GM23248 (cell line): ENCODE measurements around the gene IL3RA. TPM values are rescaled to one million over a fixed set of nuclear protein-coding genes. Genes with fewer than 3 reads are reported as not detected.
"Not testable (repeated sequence)": the region's sequence is repeated elsewhere in the genome, so short reads cannot be mapped to it uniquely, and the experiment has no call there.

ENCODE experiments used
- DNase-seq: peaks from one replicate; pipeline ENCODE4 v3.0.0-alpha.2; 2015
- H2AFZ ChIP-seq: fragments of 200-600 bp; sonication (generic); 2 replicates; pipeline ENCODE4 v1.6.1; 2016; ENCODE audit warnings: antibody characterized with exemption
- H3F3A ChIP-seq: fragments of 200-600 bp; sonication (generic); 2 replicates; pipeline ENCODE4 v1.6.1; 2016; ENCODE audit warnings: mild to moderate bottlenecking, antibody characterized with exemption, mixed run types; ENCODE audit not compliant: insufficient read depth
- H3K27ac ChIP-seq: fragments of 200-600 bp; sonication (generic); 2 replicates; pipeline ENCODE4 v1.5.1; 2016; ENCODE audit warnings: mild to moderate bottlenecking
- H3K27me3 ChIP-seq: fragments of 200-600 bp; sonication (generic); replicated peaks from 2 replicates; pipeline ENCODE4 v1.6.1; 2016; ENCODE audit warnings: mild to moderate bottlenecking; ENCODE audit not compliant: insufficient read depth
- H3K36me3 ChIP-seq: fragments of 200-600 bp; sonication (generic); 2 replicates; pipeline ENCODE4 v1.6.1; 2016; ENCODE audit warnings: low read depth, mild to moderate bottlenecking
- H3K4me1 ChIP-seq: fragments of 200-600 bp; sonication (generic); 2 replicates; pipeline ENCODE4 v1.6.1; 2016; ENCODE audit warnings: mild to moderate bottlenecking; ENCODE audit not compliant: insufficient read depth
- H3K4me2 ChIP-seq: fragments of 200-600 bp; sonication (generic); one replicate; pipeline ENCODE4 v1.6.1; 2016; ENCODE audit warnings: mild to moderate bottlenecking; ENCODE audit not compliant: unreplicated experiment
- H3K4me3 ChIP-seq: fragments of 200-600 bp; sonication (generic); 2 replicates; pipeline ENCODE4 v1.5.1; 2016; ENCODE audit warnings: mild to moderate bottlenecking
- H3K79me2 ChIP-seq: fragments of 200-600 bp; sonication (generic); 2 replicates; pipeline ENCODE4 v1.6.1; 2016; ENCODE audit warnings: mild to moderate bottlenecking; ENCODE audit not compliant: insufficient read depth
- H3K9ac ChIP-seq: fragments of 200-600 bp; sonication (generic); 2 replicates; pipeline ENCODE4 v1.6.1; 2016; ENCODE audit warnings: mild to moderate bottlenecking
- H3K9me2 ChIP-seq: fragments of 200-600 bp; sonication (generic); 2 replicates; pipeline ENCODE4 v1.6.1; 2016; ENCODE audit warnings: mixed run types, mild to moderate bottlenecking, moderate library complexity; ENCODE audit not compliant: insufficient read depth
- H3K9me3 ChIP-seq: fragments of 200-600 bp; sonication (generic); one replicate; pipeline ENCODE4 v1.6.1; 2017; ENCODE audit warnings: low read depth
- H4K20me1 ChIP-seq: fragments of 200-600 bp; sonication (generic); 2 replicates; pipeline ENCODE4 v1.6.0; 2016; ENCODE audit not compliant: insufficient read depth
- EZH2 ChIP-seq: fragments of 200-600 bp; sonication (generic); IDR thresholded peaks from 2 replicates; pipeline ENCODE4 v1.6.1; 2018; ENCODE audit warnings: antibody characterized with exemption, mild to moderate bottlenecking; ENCODE audit not compliant: insufficient read depth, poor library complexity, severe bottlenecking
- EZH2phosphoT487 ChIP-seq: fragments of 200-600 bp; sonication (generic); IDR thresholded peaks from 2 replicates; pipeline ENCODE4 v1.6.1; 2018; ENCODE audit warnings: antibody characterized with exemption, moderate library complexity, mild to moderate bottlenecking, low read depth; ENCODE audit not compliant: insufficient read depth
- WGBS, 2 experiments: methylation state at CpG; one replicate each; pipeline ENCODE4 v1.1.6; 2015 to 2017; ENCODE audit warnings: low lambda C conversion rate in 2 of 2, low coverage in 1 of 2; ENCODE audit errors: missing lambda C conversion rate in 2 of 2; 5-methylcytosine and 5-hydroxymethylcytosine counted together
- in situ Hi-C: fragments of 300-500 bp; cut with MboI; formaldehyde crosslinking; loops from 2 replicates; pipeline ENCODE4 v1.15.0; 2020
- polyA plus RNA-seq: library from polyadenylated mRNA; unstranded; fragments of >200 nt; fragmentation: Nextera tagmentation; extraction: Ambion mirVana; gene quantifications from 2 replicates; pipeline ENCODE4 v1.2.1, GENCODE V29; 2016
- total RNA-seq: library from RNA; depleted of rRNA; stranded (reverse); fragments of >200 nt; shearing (Covaris generic); gene quantifications from 2 replicates; pipeline ENCODE4 v1.2.3, GENCODE V29; 2014

The IL3RA gene
- total and polyA plus RNA-seq, 2 experiments from 2014 or later: 0.30 TPM; not detected in 1

DNA sequence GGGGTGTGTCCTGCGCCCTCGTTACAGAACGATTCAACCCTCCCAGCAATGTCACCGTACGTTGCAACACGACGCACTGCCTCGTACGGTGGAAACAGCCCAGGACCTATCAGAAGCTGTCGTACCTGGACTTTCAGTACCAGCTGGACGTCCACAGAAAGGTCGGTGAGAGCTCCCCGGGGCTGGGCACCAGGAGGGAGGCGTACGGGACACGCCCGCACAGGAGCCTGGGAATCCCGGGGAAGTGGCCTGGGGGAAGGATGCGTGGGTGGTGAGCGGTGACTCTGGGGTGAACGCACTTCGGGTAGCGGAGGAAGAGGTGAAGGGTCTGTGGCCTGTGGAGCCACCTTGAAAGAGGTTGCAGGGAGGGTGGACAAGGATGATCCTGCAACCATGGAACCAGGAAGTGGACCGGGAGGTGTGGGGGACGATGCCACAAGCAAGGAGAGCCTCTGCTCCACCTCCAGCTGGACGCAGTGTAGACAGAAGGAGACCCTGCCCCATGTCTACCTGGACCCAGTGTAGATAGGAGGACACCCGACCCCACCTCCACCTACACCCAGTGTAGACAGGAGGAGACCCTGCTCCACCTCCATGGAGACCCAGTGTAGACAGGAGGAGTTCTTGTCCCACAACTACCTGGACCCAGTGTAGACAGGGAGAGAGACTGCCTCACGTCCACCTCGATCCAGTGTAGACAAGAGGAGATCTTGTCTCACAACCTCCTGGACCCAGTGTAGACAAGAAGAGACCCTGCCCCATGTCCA is 42.1 kb upstream of the IL3RA start:
- no peaks in the 10 kb centered on the region for H3K9me3 ChIP-seq
- no peak overlapping the region for H2AFZ ChIP-seq
- TF ChIP-seq EZH2 (no peak), EZH2phosphoT487 (no peak)
- 84 to 88% methylated on average over 27 to 29 of the region's 29 CpGs for WGBS, 2 experiments
- H3K79me2 ChIP-seq: no peaks in the 10 kb centered on the region
- H3K4me1 ChIP-seq: no peaks in the 10 kb centered on the region
- no peak for DNase-seq
- H4K20me1 ChIP-seq: no peaks in the 10 kb centered on the region
- no peak overlapping the region for H3K4me3 ChIP-seq
- H3K9ac ChIP-seq: no peak overlapping the region
- no peaks in the 10 kb centered on the region for H3K27me3 ChIP-seq
- H3K36me3 ChIP-seq: no peaks in the 10 kb centered on the region
- no peaks in the 10 kb centered on the region for H3K9me2 ChIP-seq
- peaks cover 7% of the 10 kb centered on the region; the same call in 1 of the 2 replicates for H3F3A ChIP-seq
- in situ Hi-C loops: no loop called here
- H3K27ac ChIP-seq: no peak overlapping the region
- H3K4me2 ChIP-seq: no peak overlapping the region

DNA sequence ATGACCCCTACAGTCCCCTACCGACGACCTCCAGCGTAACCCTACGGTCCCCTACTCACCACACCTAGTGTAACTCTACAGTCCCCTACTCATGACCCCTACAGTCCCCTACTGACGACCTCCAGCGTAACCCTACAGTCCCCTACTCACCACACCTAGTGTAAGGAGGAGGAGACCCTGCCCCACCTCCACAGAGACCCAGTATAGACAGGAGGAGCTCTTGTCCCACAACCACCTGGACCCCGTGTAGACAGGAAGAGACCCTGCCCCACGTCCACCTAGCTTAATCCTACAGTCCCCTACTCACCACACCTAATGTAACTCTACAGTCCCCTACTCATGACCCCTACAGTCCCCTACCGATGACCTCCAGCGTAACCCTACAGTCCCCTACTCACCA is 41.0 kb upstream of the IL3RA start:
- in situ Hi-C loops: no loop called here
- Histone ChIP-seq H3K4me3 (no peak overlapping the region), H3K9me2 (no peaks in the 10 kb centered on the region), H3K79me2 (no peaks in the 10 kb centered on the region), H3K9ac (no peak overlapping the region), H3K27me3 (no peaks in the 10 kb centered on the region), H3K4me1 (no peaks in the 10 kb centered on the region), H4K20me1 (no peaks in the 10 kb centered on the region), H3K4me2 (no peak overlapping the region), H3F3A (no peaks in the 10 kb centered on the region), H3K36me3 (no peaks in the 10 kb centered on the region), H3K27ac (no peak overlapping the region), H2AFZ (no peak overlapping the region), H3K9me3 (no peaks in the 10 kb centered on the region)
- TF ChIP-seq EZH2phosphoT487 (no peak), EZH2 (no peak)
- DNase-seq: no peak
- WGBS, 2 experiments: 82 to 83% methylated on average over 10 of the region's 10 CpGs

- H3K4me2 ChIP-seq, H4K20me1 ChIP-seq, H3F3A ChIP-seq, H3K79me2 ChIP-seq, H3K27ac ChIP-seq, H3K4me3 ChIP-seq, H3K36me3 ChIP-seq, H2AFZ ChIP-seq, DNase-seq, H3K4me1 ChIP-seq, in situ Hi-C loops, H3K9me2 ChIP-seq, H3K9ac ChIP-seq, H3K27me3 ChIP-seq, H3K9me3 ChIP-seq: not testable (repeated sequence)
- WGBS, 2 experiments: 69 to 88% methylated on average over 3 to 7 of the region's 8 CpGs
Observed at GRCh38 chrX:1297591-1297990, 39.0 kb upstream of the IL3RA start.

DNA sequence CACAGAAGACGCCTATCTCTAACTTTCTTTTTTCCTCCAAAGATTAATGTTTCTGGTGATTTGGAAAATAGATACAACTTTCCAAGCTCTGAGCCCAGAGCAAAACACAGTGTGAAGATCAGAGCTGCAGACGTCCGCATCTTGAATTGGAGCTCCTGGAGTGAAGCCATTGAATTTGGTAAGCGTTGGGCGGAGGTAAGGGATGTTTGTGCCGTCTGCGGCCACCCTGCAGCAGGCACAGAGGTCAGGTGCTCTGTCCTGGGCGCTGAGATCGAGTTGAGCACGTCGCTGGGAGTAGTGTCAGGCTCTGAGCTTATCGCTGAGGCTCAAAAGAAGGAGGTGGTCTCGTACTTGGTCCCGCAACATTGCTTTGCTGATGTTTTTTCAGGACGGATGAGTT is 36.1 kb upstream of the IL3RA start:
- H3K9me3 ChIP-seq: no peaks in the 10 kb centered on the region
- no peak overlapping the region for H3K4me2 ChIP-seq
- H3F3A ChIP-seq: no peaks in the 10 kb centered on the region
- 30 to 35% methylated on average over 15 of the region's 15 CpGs for WGBS, 2 experiments
- H3K27me3 ChIP-seq: no peaks in the 10 kb centered on the region
- no peaks in the 10 kb centered on the region for H3K79me2 ChIP-seq
- H3K27ac ChIP-seq: no peak overlapping the region
- in situ Hi-C loops: no loop called here
- no peak for DNase-seq
- H2AFZ ChIP-seq: no peak overlapping the region
- H3K4me3 ChIP-seq: no peak overlapping the region
- no peaks in the 10 kb centered on the region for H3K36me3 ChIP-seq
- H3K9me2 ChIP-seq: no peaks in the 10 kb centered on the region
- TF ChIP-seq EZH2 (no peak), EZH2phosphoT487 (no peak)
- no peak overlapping the region for H3K9ac ChIP-seq
- H3K4me1 ChIP-seq: no peaks in the 10 kb centered on the region
- H4K20me1 ChIP-seq: no peaks in the 10 kb centered on the region

DNA sequence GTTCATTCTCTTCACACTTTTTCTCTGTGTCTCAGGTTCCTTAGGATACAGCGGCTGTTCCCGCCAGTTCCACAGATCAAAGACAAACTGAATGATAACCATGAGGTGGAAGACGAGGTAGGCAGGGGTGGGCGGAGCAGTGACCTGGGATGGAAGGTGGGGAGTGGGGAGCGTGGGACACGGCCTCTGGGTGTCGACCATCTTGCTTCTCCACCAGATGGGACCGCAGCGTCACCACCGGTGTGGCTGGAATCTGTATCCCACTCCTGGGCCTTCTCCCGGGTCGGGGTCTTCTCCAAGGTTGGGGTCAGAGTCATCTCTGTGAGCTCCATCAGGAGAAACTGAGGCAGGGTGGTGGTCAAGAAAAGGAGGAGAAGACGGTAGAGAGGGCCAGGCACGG is 31.2 kb upstream of the IL3RA start:
- Histone ChIP-seq H3K4me1 (no peaks in the 10 kb centered on the region), H3F3A (no peaks in the 10 kb centered on the region), H3K4me2 (no peak overlapping the region), H3K9me2 (no peaks in the 10 kb centered on the region), H3K9ac (no peak overlapping the region), H2AFZ (no peak overlapping the region), H3K9me3 (no peaks in the 10 kb centered on the region), H3K4me3 (no peak overlapping the region), H3K27me3 (no peaks in the 10 kb centered on the region), H3K27ac (no peak overlapping the region), H4K20me1 (no peaks in the 10 kb centered on the region), H3K36me3 (no peaks in the 10 kb centered on the region), H3K79me2 (no peaks in the 10 kb centered on the region)
- in situ Hi-C loops: no loop called here
- WGBS, 2 experiments: 55 to 65% methylated on average over 14 of the region's 14 CpGs
- no peak for DNase-seq
- no peak for TF ChIP-seq EZH2
- TF ChIP-seq EZH2phosphoT487: no peak
